ENCODE data around the gene GPR179.
"Not testable (repeated sequence)": the region's sequence is repeated elsewhere in the genome, so short reads cannot be mapped to it uniquely, and the experiment has no call there.

Gene GPR179

DNA sequence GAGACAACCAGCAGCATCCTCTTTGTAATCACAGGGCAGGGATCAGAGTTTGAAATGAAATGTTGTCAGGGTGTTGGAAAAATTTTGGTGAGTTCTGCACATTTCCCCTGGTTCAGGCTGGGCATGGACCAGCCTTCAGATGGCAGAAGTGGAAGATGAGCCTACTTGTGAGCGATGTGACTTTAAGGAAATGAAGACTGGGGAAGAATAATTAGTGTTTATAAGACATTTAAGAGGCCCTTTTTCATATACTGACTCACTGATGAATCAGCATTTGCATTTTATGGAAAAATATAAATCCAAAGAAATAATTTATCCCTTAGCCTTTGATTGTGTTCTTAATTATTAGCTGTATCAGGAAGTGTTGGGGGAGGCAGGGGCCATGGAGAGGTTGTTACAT, 20.9 kb downstream of the GPR179 start:
- DNase-seq (ENCODE audit: extremely low read depth in 1 of 2, low read depth in 1 of 2) = no peak

DNA sequence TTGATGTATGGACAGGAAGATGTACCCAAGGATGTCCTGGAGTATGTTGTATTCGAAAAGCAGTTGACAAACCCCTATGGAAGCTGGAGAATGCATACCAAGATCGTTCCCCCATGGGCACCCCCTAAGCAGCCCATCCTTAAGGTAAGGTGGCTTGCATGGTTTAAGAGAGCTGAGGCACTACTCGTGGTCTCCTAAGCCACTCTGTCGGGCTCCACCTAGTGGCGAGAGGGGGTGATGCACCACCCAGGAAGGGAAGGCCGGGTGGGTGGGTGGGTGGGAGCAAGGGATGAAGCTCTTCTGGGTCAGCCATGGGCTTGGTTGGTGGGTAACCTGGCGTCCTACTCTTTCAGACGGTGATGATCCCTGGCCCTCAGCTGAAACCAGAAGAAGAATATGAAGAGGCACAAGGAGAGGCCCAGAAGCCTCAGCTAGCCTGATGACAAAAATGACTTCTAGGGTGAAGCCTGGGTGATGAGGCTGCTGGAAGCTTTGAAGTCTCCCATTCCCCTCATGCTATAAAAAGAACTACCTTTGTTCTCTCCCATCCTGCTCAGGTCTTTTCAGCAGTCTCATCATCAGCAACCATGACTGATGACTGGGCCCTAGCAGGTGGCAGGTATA, 21.5 kb downstream of the GPR179 start:
- DNase-seq (ENCODE audit: extremely low read depth in 1 of 2, low read depth in 1 of 2) = peak; percentile 31 to 49

DNA sequence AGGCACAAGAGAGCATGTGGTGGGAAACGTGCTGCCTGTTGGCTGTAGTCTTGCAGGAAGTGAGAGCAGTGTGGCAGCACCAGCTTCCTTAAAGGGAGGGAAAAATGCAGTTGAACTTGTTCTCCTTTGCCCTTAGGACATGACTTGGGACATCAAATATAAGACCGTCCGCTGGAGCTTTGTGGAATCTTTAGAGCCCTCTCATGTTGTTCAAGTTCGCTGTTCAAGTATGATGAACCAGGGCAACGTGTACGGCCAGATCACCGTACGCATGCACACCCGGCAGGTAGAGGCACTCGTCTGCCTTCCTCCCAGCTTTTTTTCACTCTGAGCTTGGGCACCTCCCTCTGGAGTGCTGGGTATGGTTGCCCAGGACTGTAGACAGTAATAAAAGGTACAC, 23.3 kb downstream of the GPR179 start:
- DNase-seq (ENCODE audit: extremely low read depth in 1 of 2, low read depth in 1 of 2) = no peak

DNA sequence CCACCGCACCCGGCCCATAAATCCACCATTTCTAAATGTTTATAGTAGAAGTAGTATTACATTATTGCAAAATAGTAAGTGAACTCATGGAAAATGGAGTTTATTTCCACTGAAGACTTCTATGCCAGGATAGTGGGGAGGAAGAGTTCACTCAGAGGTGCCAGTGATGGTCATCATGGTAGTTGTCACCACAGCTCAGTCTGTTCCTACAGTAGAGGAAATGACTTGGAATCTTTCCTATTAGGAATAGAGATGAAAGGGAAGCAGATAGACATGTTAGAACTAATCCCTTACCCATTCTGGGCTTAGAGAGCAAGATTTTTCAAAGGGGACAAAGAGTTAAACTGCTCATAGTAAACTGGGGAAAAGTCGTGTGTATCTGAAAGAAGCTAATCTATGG, 26.7 kb downstream of the GPR179 start:
- no peak for DNase-seq (ENCODE audit: extremely low read depth in 1 of 2, low read depth in 1 of 2)

DNA sequence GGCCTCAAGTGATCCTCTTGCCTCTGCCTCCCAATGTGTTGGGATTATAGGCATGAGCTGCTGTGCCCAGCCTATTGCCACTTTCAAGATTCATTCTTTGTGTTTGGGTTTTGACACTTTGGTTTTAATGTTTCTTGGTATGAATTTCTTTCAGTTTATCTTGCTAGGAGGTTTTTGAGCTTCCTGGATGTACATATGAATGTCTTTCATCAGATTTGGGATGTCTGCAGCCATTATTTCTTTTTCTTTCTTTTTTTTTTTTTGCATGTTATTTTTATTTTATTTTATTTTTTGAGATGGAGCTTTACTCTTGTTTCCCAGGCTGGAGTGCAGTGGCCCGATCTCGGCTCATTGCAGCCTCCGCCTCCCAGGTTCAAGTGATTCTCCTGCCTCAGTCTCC, 28.3 kb downstream of the GPR179 start:
- DNase-seq (ENCODE audit: extremely low read depth in 1 of 2, low read depth in 1 of 2) = no peak

DNA sequence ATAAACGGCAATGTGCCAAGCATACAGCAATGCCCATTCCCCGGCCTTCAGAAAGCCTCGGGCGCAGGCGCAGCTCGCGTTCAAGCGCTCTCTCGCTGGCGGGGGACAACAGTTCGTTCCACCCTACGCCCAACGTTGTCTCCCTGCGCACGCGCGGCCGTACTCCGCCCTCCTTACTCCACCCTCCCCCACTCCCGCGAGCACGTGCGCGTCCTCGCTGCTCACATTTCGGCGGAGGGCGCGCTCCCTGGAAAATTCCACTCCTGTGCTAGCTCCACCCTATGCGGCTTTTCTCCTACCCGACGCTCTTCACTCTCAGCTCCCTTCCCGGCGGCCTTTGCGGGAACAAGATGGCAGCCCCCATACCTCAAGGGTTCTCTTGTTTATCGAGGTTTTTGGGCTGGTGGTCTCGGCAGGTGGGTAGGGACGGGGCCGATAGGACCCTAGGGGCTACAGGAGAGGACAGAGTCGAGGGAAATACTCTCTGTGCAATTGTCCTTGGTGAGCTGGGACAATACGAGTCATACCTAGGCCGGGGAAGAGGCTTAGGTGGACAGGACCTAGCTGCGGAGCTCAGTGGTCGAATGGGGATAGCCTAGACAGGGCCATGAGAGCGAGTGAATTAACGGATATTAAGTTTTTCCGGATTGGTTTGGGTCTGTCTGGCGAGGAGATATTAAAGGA, 46.8 kb downstream of the GPR179 start, which contains the start of gene MRPL45:
TSS of gene MRPL45 (plus strand) at position 335 of the 684 bp plus-strand sequence. CDS start at position 351, 16 bp downstream.
- DNase-seq (ENCODE audit: extremely low read depth in 1 of 2, low read depth in 1 of 2) = peak; percentile 92 to 96

DNA sequence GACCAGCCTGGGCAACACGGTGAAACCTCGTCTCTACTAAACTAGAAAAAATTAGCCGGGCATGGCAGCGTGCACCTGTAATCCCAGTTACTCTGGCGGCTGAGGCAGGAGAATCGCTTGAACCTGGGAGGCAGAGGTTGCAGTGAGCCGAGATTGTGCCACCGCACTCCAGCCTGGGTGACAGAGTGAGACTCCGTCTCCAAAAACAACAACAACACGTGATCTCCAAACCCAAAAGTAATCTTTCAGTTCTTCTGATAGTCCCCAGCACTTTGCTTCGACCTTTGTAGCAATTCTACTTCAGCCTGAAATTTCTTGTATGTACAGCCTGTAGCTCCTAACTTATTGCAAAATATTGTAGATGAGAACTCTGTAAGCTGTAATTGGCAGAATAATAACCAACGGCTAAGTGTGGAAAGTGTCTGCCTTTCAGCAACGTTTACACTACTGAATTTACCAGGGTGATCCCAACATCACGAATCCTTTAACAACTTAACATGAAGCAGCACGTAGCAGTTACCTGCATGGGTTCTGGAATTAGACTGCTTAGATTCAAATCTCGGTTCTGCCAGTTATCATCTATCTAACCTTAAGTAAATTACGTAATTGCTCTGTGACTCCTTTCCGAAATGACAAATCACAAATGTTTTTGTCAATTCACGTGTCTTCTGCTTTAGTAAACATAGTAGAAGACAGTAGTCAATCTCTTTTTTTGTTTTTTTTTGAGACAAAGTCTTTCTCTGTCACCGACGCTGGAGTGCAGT, 48.0 kb downstream of the GPR179 start:
- DNase-seq (ENCODE audit: extremely low read depth in 1 of 2, low read depth in 1 of 2) = not testable (repeated sequence)

DNA sequence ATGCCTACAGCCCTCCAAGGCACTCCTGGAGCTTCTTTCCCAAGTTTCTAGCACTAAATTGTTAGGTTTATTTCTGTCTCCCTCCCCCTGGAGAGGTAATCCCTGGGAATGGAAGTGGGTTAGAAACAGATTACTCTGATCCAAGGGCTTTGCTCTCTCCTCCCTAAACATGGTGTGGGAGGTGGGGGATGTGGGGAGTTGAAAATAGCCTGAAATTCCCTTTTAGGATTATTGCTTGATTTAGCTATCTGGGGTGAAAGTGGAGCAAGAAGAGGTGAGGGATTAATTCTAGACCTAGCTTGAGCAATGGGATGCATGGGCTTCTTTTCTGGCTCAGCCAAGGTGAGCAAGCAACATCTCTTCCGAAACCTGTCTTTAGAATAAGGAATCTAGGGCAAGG, 54.0 kb downstream of the GPR179 start:
- not testable (repeated sequence) for DNase-seq (ENCODE audit: extremely low read depth in 1 of 2, low read depth in 1 of 2)

DNA sequence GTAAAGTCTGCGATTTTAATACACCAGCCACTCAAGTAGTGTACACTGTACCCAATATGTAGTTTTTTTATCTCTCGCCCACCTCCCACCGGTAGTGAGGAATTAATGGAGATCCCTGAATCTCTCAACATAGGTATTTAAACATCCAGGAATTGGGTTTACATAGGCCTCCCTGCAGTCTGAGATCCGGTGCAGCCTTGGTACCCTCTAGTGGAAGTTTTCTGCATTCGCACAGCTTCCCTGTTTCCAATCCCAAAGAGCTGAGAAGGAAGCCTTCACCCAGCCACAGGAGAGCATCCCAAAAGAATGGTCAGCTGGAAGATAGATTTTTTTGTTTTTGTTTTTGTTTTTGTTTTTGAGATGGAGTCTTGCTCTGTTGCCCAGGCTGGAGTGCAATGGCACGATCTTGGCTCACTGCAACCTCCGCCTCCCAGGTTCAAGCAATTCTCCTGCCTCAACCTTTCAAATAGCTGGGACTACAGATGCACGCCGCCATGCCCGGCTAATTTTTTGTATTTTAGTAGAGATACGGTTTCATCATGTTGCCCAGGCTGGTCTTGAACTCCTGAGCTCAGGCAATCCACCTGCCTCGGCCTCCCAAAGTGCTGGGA, 55.4 kb downstream of the GPR179 start:
- DNase-seq (ENCODE audit: extremely low read depth in 1 of 2, low read depth in 1 of 2) = not testable (repeated sequence)

DNA sequence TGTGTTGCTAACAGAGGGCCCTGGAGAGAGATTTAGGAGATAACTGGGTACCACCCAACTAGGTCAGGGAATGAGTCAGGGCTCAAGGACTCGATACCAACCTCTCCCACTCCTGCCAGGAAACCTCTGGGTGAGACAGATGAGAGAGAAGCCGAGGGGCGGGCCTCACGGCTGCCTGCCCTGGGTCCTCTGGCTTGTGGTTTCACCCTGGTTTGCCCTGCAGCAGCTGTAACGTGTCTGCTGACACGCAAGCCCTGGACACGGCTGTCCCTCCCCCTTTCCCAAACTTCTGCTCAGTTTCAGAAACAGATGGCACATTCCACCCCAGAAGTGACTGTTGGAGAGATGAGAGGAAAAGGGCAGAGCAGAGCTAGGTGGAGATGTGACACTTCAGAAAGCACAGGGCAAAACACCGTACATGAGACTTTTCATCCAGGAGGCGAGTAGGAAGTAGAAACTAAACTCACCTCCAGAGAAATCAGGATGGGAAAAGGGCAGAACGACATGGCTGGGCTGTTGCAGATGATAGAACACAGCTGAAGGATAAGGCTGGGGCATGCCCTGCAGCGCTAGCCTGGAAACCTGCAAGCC, 57.2 kb downstream of the GPR179 start:
- DNase-seq (ENCODE audit: extremely low read depth in 1 of 2, low read depth in 1 of 2) = peak in 1 of 2 donors; percentile 11

DNA sequence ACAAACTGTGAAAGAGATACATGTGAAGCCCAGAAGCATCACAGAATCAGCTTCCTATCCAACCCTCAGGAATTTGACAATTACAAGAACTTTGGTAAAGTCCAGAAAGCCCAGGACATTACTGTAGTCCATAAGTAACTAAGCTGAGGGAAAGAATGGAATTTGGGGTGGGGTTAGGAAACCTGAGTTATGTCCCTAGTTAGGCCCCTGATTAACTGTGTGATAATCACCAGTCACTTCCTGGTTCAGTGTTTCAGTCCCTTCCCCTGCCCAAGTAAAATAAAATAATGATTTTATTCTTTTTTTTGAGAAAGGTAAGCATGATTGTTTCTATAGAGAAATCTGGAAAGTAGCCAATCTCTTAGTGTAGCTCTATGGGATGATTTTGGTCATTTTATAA, 57.8 kb downstream of the GPR179 start:
- DNase-seq (ENCODE audit: extremely low read depth in 1 of 2, low read depth in 1 of 2) = not testable (repeated sequence)
